ENCODE measurements around the gene LAMTOR2. TPM values are rescaled to one million over a fixed set of nuclear protein-coding genes. Genes with fewer than 3 reads are reported as not detected.
"Not testable (repeated sequence)": the region's sequence is repeated elsewhere in the genome, so short reads cannot be mapped to it uniquely, and the experiment has no call there.

LAMTOR2 gene
- total RNA-seq, 2 donors from 2014 or later, result 84.4 to 101 TPM

- peaks cover under 1% of the 10 kb centered on the region for H3K36me3 ChIP-seq (ENCODE audit: control insufficient read depth, insufficient read depth, low read length)
- no peaks in the 10 kb centered on the region for H3K9me3 ChIP-seq (ENCODE audit: control insufficient read depth, low read length)
- 81 to 100% methylated on average over 2 of the region's 2 CpGs for WGBS, 2 experiments (ENCODE audit: insufficient coverage in 1 of 2, insufficient read length in 1 of 2)
- no peaks in the 10 kb centered on the region for H3K27me3 ChIP-seq (ENCODE audit: control insufficient read depth, insufficient read depth, low read length, poor library complexity, severe bottlenecking)
- H3K4me1 ChIP-seq (ENCODE audit: control insufficient read depth, insufficient read depth, low read length), result peaks cover 2% of the 10 kb centered on the region
- H3K9ac ChIP-seq (ENCODE audit: extremely low read depth, low read length, poor library complexity, severe bottlenecking), result no peak overlapping the region
- Mint-ChIP-seq H3K4me3 (no peak overlapping the region), H3K36me3 (ENCODE audit: low read depth) (peaks cover 32% of the 10 kb centered on the region), H3K4me1 (peaks cover 31% of the 10 kb centered on the region), H3K27me3 (ENCODE audit: insufficient read depth) (no peaks in the 10 kb centered on the region), H3K9me3 (no peaks in the 10 kb centered on the region), H3K27ac (no peak overlapping the region)
- DNase-seq, result no peak
- no peak overlapping the region for H3K4me3 ChIP-seq (ENCODE audit: low read length)
- H3K27ac ChIP-seq (ENCODE audit: low read depth, low read length), result no peak overlapping the region
- TF ChIP-seq CTCF (conservative IDR thresholded peaks at IDR 0.05), result no peak
These were observed 12.7 kb downstream of the LAMTOR2 start for GRCh38 chr1:156067262-156067661.

- Mint-ChIP-seq H3K36me3 (ENCODE audit: low read depth) (peaks cover 43% of the 10 kb centered on the region), H3K27ac (peak overlapping the region; percentile 61), H3K9me3 (no peaks in the 10 kb centered on the region), H3K27me3 (ENCODE audit: insufficient read depth) (no peaks in the 10 kb centered on the region), H3K4me3 (no peak overlapping the region), H3K4me1 (peaks cover 41% of the 10 kb centered on the region)
- peaks cover 8% of the 10 kb centered on the region for H3K4me1 ChIP-seq (ENCODE audit: control insufficient read depth, insufficient read depth, low read length)
- TF ChIP-seq CTCF (conservative IDR thresholded peaks at IDR 0.05), result no peak
- 93 to 100% methylated on average over 2 to 3 of the region's 3 CpGs for WGBS, 2 experiments (ENCODE audit: insufficient coverage in 1 of 2, insufficient read length in 1 of 2)
- H3K9ac ChIP-seq (ENCODE audit: extremely low read depth, low read length, poor library complexity, severe bottlenecking), result no peak overlapping the region
- no peak for DNase-seq
- peak overlapping the region; percentile 75 for H3K27ac ChIP-seq (ENCODE audit: low read depth, low read length)
- H3K27me3 ChIP-seq (ENCODE audit: control insufficient read depth, insufficient read depth, low read length, poor library complexity, severe bottlenecking), result no peaks in the 10 kb centered on the region
- H3K9me3 ChIP-seq (ENCODE audit: control insufficient read depth, low read length), result no peaks in the 10 kb centered on the region
- H3K4me3 ChIP-seq (ENCODE audit: low read length), result no peak overlapping the region
- peaks cover 17% of the 10 kb centered on the region for H3K36me3 ChIP-seq (ENCODE audit: control insufficient read depth, insufficient read depth, low read length)
These were observed 15.2 kb downstream of the LAMTOR2 start for GRCh38 chr1:156069490-156070455.

GRCh38 chr1:156070548-156070947, 16.0 kb downstream of the LAMTOR2 start:
- no peak overlapping the region for H3K9ac ChIP-seq (ENCODE audit: extremely low read depth, low read length, poor library complexity, severe bottlenecking)
- TF ChIP-seq CTCF (conservative IDR thresholded peaks at IDR 0.05), result no peak
- WGBS, 2 experiments (ENCODE audit: insufficient coverage in 1 of 2, insufficient read length in 1 of 2), result 80 to 87% methylated on average over 1 to 4 of the region's 4 CpGs
- H3K27ac Mint-ChIP-seq, result peak overlapping the region; percentile 61
- no peak overlapping the region for H3K4me3 ChIP-seq (ENCODE audit: low read length)
- DNase-seq, result peak; percentile 45
- no peak overlapping the region for H3K4me3 Mint-ChIP-seq
- H3K4me1 Mint-ChIP-seq, result peaks cover 41% of the 10 kb centered on the region
- no peaks in the 10 kb centered on the region for H3K27me3 Mint-ChIP-seq (ENCODE audit: insufficient read depth)
- no peaks in the 10 kb centered on the region for H3K27me3 ChIP-seq (ENCODE audit: control insufficient read depth, insufficient read depth, low read length, poor library complexity, severe bottlenecking)
- H3K36me3 Mint-ChIP-seq (ENCODE audit: low read depth), result peaks cover 47% of the 10 kb centered on the region
- H3K9me3 Mint-ChIP-seq, result no peaks in the 10 kb centered on the region
- no peaks in the 10 kb centered on the region for H3K9me3 ChIP-seq (ENCODE audit: control insufficient read depth, low read length)
- peak overlapping the region; percentile 75 for H3K27ac ChIP-seq (ENCODE audit: low read depth, low read length)
- H3K36me3 ChIP-seq (ENCODE audit: control insufficient read depth, insufficient read depth, low read length), result peaks cover 24% of the 10 kb centered on the region
- peaks cover 12% of the 10 kb centered on the region for H3K4me1 ChIP-seq (ENCODE audit: control insufficient read depth, insufficient read depth, low read length)

GRCh38 chr1:156071332-156071816, 16.8 kb downstream of the LAMTOR2 start:
- H3K9me3 Mint-ChIP-seq; H3K9me3 ChIP-seq (ENCODE audit: control insufficient read depth, low read length); H3K27me3 ChIP-seq (ENCODE audit: control insufficient read depth, insufficient read depth, low read length, poor library complexity, severe bottlenecking); H3K4me3 Mint-ChIP-seq; H3K27me3 Mint-ChIP-seq (ENCODE audit: insufficient read depth); H3K4me3 ChIP-seq (ENCODE audit: low read length); DNase-seq; H3K9ac ChIP-seq (ENCODE audit: extremely low read depth, low read length, poor library complexity, severe bottlenecking): not testable (repeated sequence)
- Mint-ChIP-seq H3K36me3 (ENCODE audit: low read depth) (peaks cover 54% of the 10 kb centered on the region), H3K4me1 (peaks cover 43% of the 10 kb centered on the region), H3K27ac (peak overlapping the region; percentile 44)
- H3K27ac ChIP-seq (ENCODE audit: low read depth, low read length), result peak overlapping the region; percentile 41
- peaks cover 33% of the 10 kb centered on the region for H3K36me3 ChIP-seq (ENCODE audit: control insufficient read depth, insufficient read depth, low read length)
- 97 to 100% methylated on average over 3 to 7 of the region's 7 CpGs for WGBS, 2 experiments (ENCODE audit: insufficient coverage in 1 of 2, insufficient read length in 1 of 2)
- peaks cover 19% of the 10 kb centered on the region for H3K4me1 ChIP-seq (ENCODE audit: control insufficient read depth, insufficient read depth, low read length)

Measured in endodermal cell (in vitro differentiated cells).